Measurements from ENCODE around the gene MYO3B. TPM values are rescaled to one million over a fixed set of nuclear protein-coding genes. Genes with fewer than 3 reads are reported as not detected.

Gene MYO3B
- total and polyA plus RNA-seq, 2 of the 8 experiments (the other 6 are each of a cell fraction or from before 2014, with no cell fraction given): 0.17 to 0.19 TPM

DNA sequence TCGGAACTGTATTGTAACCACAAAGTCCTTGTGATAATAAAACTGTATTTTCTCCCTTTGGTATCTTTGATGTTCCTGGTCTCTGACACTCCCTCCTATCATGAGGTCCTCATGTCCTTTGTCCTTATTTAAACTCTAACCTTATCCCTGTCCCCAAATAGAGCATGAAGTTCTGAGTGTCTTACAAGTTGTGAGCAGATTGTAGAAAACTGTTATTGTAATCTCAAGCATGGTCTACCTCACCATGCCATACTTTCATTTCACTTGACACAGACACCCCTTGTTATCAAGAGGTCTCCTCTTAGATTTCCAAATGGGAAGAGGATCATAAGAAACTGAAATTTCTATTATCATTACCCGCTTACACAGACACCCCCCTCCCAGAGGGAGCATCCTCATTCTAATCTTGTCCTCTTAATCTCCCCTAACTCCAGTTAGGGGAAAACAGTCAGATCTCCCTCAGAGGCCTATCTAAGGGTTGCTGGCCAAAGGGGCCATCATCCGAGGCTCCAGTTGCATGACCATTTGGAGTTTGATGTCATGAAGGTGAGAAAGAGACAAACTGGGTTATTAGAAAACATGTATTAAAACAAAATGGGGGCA is 29.0 kb downstream of the MYO3B start:
- WGBS, 2 experiments (ENCODE audit: extremely low coverage in 1 of 2, insufficient coverage in 1 of 2, insufficient read length in 1 of 2, insufficient replicate concordance in 2 of 2, low coverage in 1 of 2, low lambda C conversion rate in 2 of 2, missing lambda C conversion rate in 1 of 2): 95% methylated on average over 3 of the region's 3 CpGs; no CpG with 5 or more reads in 1 of the 2 experiments
- CTCF ChIA-PET (ENCODE audit: partially characterized antibody): no interaction called here

More for the DNA sequence above, 29.0 kb downstream of the MYO3B start:
- H3K23ac ChIP-seq (ENCODE audit: insufficient read length): no peak overlapping the region
- no peak overlapping the region for H2BK15ac ChIP-seq (ENCODE audit: low read length)
- H3K4me3 ChIP-seq (ENCODE audit: extremely low read depth in 1 of 4, insufficient read depth in 2 of 4, low read depth in 3 of 4, low read length in 4 of 4): no peak overlapping the region
- H3K56ac ChIP-seq (replicated peaks; ENCODE audit: insufficient read length, low read depth, low read length): no peak overlapping the region
- H2BK120ac ChIP-seq (replicated peaks; ENCODE audit: low read depth, low read length): no peak overlapping the region
- H3K79me2 ChIP-seq (ENCODE audit: control insufficient read depth in 1 of 2, insufficient read depth in 2 of 2, low read length in 2 of 2): no peaks in the 10 kb centered on the region
- no peaks in the 10 kb centered on the region for H3K27me3 ChIP-seq (replicated peaks in 1 of 4; ENCODE audit: control insufficient read depth in 3 of 4, extremely low read depth in 1 of 4, insufficient read depth in 3 of 4, low read length in 3 of 4)
- H3K27ac ChIP-seq (ENCODE audit: low read depth, low read length): no peak overlapping the region
- H4K20me1 ChIP-seq (replicated peaks in 1 of 2; ENCODE audit: control insufficient read depth in 1 of 2, insufficient read depth in 2 of 2, low read length in 2 of 2): no peaks in the 10 kb centered on the region
- no peak overlapping the region for H2AK5ac ChIP-seq (ENCODE audit: low read depth, low read length)
- no peak overlapping the region for H3K4ac ChIP-seq (replicated peaks; ENCODE audit: insufficient read length, low read depth, low read length)
- no peaks in the 10 kb centered on the region for H3K79me1 ChIP-seq (ENCODE audit: low read depth, low read length)
- peaks cover 15 to 31% of the 10 kb centered on the region in 2 experiments; a peak in 3 of 4 replicates for H3K9me3 ChIP-seq (ENCODE audit: insufficient read depth in 2 of 2, low read depth in 1 of 2, low read length in 1 of 2)
- H3K9ac ChIP-seq (replicated peaks in 1 of 4; ENCODE audit: extremely low read depth in 1 of 4, low read depth in 3 of 4, low read length in 3 of 4): no peak overlapping the region
- no peak overlapping the region for H3K14ac ChIP-seq (ENCODE audit: insufficient read length)
- no peak overlapping the region for H4K8ac ChIP-seq (ENCODE audit: extremely low read depth, insufficient read depth, low read length)
- no peak overlapping the region for H4K91ac ChIP-seq (replicated peaks; ENCODE audit: insufficient read length, low read length)
- no peaks in the 10 kb centered on the region for H3K23me2 ChIP-seq (ENCODE audit: low read depth, low read length)
- TF ChIP-seq RNF2 (IDR thresholded peaks at IDR 0.05; ENCODE audit: borderline replicate concordance, low read depth, low read length, missing control alignments, poor library complexity, severe bottlenecking) (no peak), SRF (IDR thresholded peaks at IDR 0.05; ENCODE audit: low read depth, low read length) (no peak), MAFK (IDR thresholded peaks at IDR 0.05; ENCODE audit: low read depth, low read length) (no peak), EP300 (IDR thresholded peaks at IDR 0.05; ENCODE audit: borderline replicate concordance in 1 of 2, low read depth in 2 of 2, low read length in 2 of 2) (no peak), CBX8 (IDR thresholded peaks at IDR 0.05; ENCODE audit: borderline replicate concordance, low read depth, low read length) (no peak)
- TF ChIP-seq, protein P1, sequence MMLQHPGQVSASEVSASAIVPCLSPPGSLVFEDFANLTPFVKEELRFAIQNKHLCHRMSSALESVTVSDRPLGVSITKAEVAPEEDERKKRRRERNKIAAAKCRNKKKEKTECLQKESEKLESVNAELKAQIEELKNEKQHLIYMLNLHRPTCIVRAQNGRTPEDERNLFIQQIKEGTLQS (IDR thresholded peaks at IDR 0.05; ENCODE audit: insufficient read depth, low read depth, low read length): no peak
- TF ChIP-seq, protein P2, sequence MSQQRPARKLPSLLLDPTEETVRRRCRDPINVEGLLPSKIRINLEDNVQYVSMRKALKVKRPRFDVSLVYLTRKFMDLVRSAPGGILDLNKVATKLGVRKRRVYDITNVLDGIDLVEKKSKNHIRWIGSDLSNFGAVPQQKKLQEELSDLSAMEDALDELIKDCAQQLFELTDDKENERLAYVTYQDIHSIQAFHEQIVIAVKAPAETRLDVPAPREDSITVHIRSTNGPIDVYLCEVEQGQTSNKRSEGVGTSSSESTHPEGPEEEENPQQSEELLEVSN (IDR thresholded peaks at IDR 0.05): no peak
- H3K18ac ChIP-seq (ENCODE audit: extremely low read depth, low read length): no peak overlapping the region
- no peak for FAIRE-seq
- no peak overlapping the region for H2BK5ac ChIP-seq (ENCODE audit: low read depth, low read length)
- no peak overlapping the region for H3K4me2 ChIP-seq (ENCODE audit: insufficient read depth in 1 of 2, low read depth in 2 of 2, low read length in 2 of 2)
- no peak overlapping the region for H2AFZ ChIP-seq (ENCODE audit: low read length)
- H2BK20ac ChIP-seq (ENCODE audit: low read length): no peak overlapping the region
- no peaks in the 10 kb centered on the region for H3K4me1 ChIP-seq (replicated peaks in 1 of 4; ENCODE audit: control insufficient read depth in 3 of 4, insufficient read depth in 4 of 4, low read length in 3 of 4)
- H3K36me3 ChIP-seq (ENCODE audit: control insufficient read depth in 2 of 4, insufficient read depth in 4 of 4, low read length in 3 of 4): peaks cover 0 to 10% (median 0%) of the 10 kb centered on the region in 4 experiments; a peak in 3 of 8 replicates
- no peak overlapping the region for H4K5ac ChIP-seq (ENCODE audit: insufficient read length, low read depth, low read length)
- no peak overlapping the region for H2BK12ac ChIP-seq (ENCODE audit: low read depth, low read length)
- no peak for DNase-seq (ENCODE audit: low read depth in 1 of 2, low spot score in 2 of 2)
- POLR2A ChIA-PET (ENCODE audit: partially characterized antibody): no interaction called here
